HEK293 (cell line): ENCODE results near the gene NFXL1.

ENCODE experiments used
- ELK4 ChIP-seq: IDR thresholded peaks from 2 replicates; pipeline ENCODE4 v1.6.1; 2011; ENCODE audit warnings: mild to moderate bottlenecking, low read depth, low read length, borderline replicate concordance
- GFI1B ChIP-seq: fragments of 450-650 bp; formaldehyde crosslinking; IDR thresholded peaks from 2 replicates; pipeline ENCODE4 v1.5.1; 2016; ENCODE audit warnings: missing biosample characterization, missing genetic modification characterization
- GLI4 ChIP-seq: fragments of 450-650 bp; formaldehyde crosslinking; IDR thresholded peaks from 2 replicates; pipeline ENCODE4 v1.5.1; 2016; ENCODE audit warnings: missing biosample characterization, missing genetic modification characterization
- GLIS1 ChIP-seq: fragments of 450-650 bp; formaldehyde crosslinking; IDR thresholded peaks from 2 replicates; pipeline ENCODE4 v1.5.1; 2016; ENCODE audit warnings: missing biosample characterization, missing genetic modification characterization
- MZF1 ChIP-seq: fragments of 450-650 bp; formaldehyde crosslinking; IDR thresholded peaks from 2 replicates; pipeline ENCODE4 v1.5.1; 2017; ENCODE audit warnings: missing biosample characterization, missing genetic modification characterization, borderline replicate concordance
- TCF7L2 ChIP-seq: IDR thresholded peaks from 2 replicates; pipeline ENCODE4 v1.6.1; 2011; ENCODE audit warnings: low read depth, mild to moderate bottlenecking, inconsistent platforms, low read length, moderate library complexity, borderline replicate concordance
- ZBTB26 ChIP-seq: fragments of 450-650 bp; formaldehyde crosslinking; optimal IDR thresholded peaks from 2 replicates; pipeline ENCODE3; 2016; ENCODE audit warnings: missing biosample characterization, mild to moderate bottlenecking, missing genetic modification characterization
- ZBTB8A ChIP-seq: fragments of 450-650 bp; formaldehyde crosslinking; IDR thresholded peaks from 2 replicates; pipeline ENCODE4 v1.5.1; 2016; ENCODE audit warnings: missing biosample characterization, missing genetic modification characterization
- ZEB2 ChIP-seq: fragments of 450-650 bp; formaldehyde crosslinking; IDR thresholded peaks from 2 replicates; pipeline ENCODE4 v1.5.1; 2016; ENCODE audit warnings: missing biosample characterization, missing genetic modification characterization
- ZIC2 ChIP-seq: fragments of 450-650 bp; formaldehyde crosslinking; IDR thresholded peaks from 2 replicates; pipeline ENCODE4 v1.5.1; 2016; ENCODE audit warnings: missing biosample characterization, missing genetic modification characterization
- ZNF132 ChIP-seq: fragments of 450-650 bp; formaldehyde crosslinking; IDR thresholded peaks from 2 replicates; pipeline ENCODE4 v1.5.1; 2017; ENCODE audit warnings: missing biosample characterization, missing genetic modification characterization, borderline replicate concordance
- ZNF146 ChIP-seq: fragments of 450-650 bp; formaldehyde crosslinking; IDR thresholded peaks from 2 replicates; pipeline ENCODE4 v1.5.1; 2016; ENCODE audit warnings: missing biosample characterization, missing genetic modification characterization
- ZNF18 ChIP-seq: fragments of 450-650 bp; formaldehyde crosslinking; IDR thresholded peaks from 2 replicates; pipeline ENCODE4 v1.5.1; 2016; ENCODE audit warnings: missing biosample characterization, missing genetic modification characterization
- ZNF324 ChIP-seq: fragments of 450-650 bp; formaldehyde crosslinking; IDR thresholded peaks from 2 replicates; pipeline ENCODE4 v1.5.1; 2016; ENCODE audit warnings: missing biosample characterization, missing genetic modification characterization
- ZNF350 ChIP-seq: fragments of 450-650 bp; formaldehyde crosslinking; IDR thresholded peaks from 2 replicates; pipeline ENCODE4 v1.5.0; 2017; ENCODE audit warnings: missing biosample characterization, mild to moderate bottlenecking, missing genetic modification characterization
- ZNF391 ChIP-seq: fragments of 450-650 bp; formaldehyde crosslinking; IDR thresholded peaks from 2 replicates; pipeline ENCODE4 v1.5.1; 2016; ENCODE audit warnings: low read depth, missing biosample characterization, missing genetic modification characterization, borderline replicate concordance
- ZNF518A ChIP-seq: fragments of 450-650 bp; formaldehyde crosslinking; conservative IDR thresholded peaks from 2 replicates; pipeline ENCODE4 v1.5.1; 2016; ENCODE audit warnings: low read depth, missing biosample characterization, missing genetic modification characterization
- ZNF549 ChIP-seq: fragments of 450-650 bp; IDR thresholded peaks from 2 replicates; pipeline ENCODE4 v1.5.1; 2018; ENCODE audit warnings: missing biosample characterization, missing genetic modification characterization, mild to moderate bottlenecking, inconsistent platforms, moderate library complexity
- ZNF571 ChIP-seq: fragments of 450-650 bp; formaldehyde crosslinking; IDR thresholded peaks from 2 replicates; pipeline ENCODE4 v1.5.0; 2017; ENCODE audit warnings: missing biosample characterization, missing genetic modification characterization
- ZNF626 ChIP-seq: fragments of 450-650 bp; sonication (Bioruptor Pico); formaldehyde crosslinking; IDR thresholded peaks from 2 replicates; pipeline ENCODE4 v1.5.1; 2018; ENCODE audit warnings: missing biosample characterization, missing genetic modification characterization, inconsistent platforms
- ZNF645 ChIP-seq: fragments of 450-650 bp; formaldehyde crosslinking; IDR thresholded peaks from 2 replicates; pipeline ENCODE4; 2016; ENCODE audit warnings: missing biosample characterization, missing genetic modification characterization
- ZNF654 ChIP-seq: fragments of 450-650 bp; formaldehyde crosslinking; IDR thresholded peaks from 2 replicates; pipeline ENCODE4 v1.5.1; 2016; ENCODE audit warnings: low read depth, missing biosample characterization, missing genetic modification characterization
- ZNF704 ChIP-seq: fragments of 450-650 bp; formaldehyde crosslinking; IDR thresholded peaks from 2 replicates; pipeline ENCODE4 v1.5.1; 2016; ENCODE audit warnings: missing biosample characterization, missing genetic modification characterization
- ZNF707 ChIP-seq: fragments of 450-650 bp; formaldehyde crosslinking; IDR thresholded peaks from 2 replicates; pipeline ENCODE4 v1.5.1; 2016; ENCODE audit warnings: missing biosample characterization, missing genetic modification characterization
- ZSCAN16 ChIP-seq: fragments of 450-650 bp; formaldehyde crosslinking; IDR thresholded peaks from 2 replicates; pipeline ENCODE4 v1.5.1; 2016; ENCODE audit warnings: missing biosample characterization, missing genetic modification characterization
- ZSCAN18 ChIP-seq: fragments of 450-650 bp; formaldehyde crosslinking; IDR thresholded peaks from 2 replicates; pipeline ENCODE4 v1.5.1; 2016; ENCODE audit warnings: missing biosample characterization, missing genetic modification characterization

Gene NFXL1

GRCh38 chr4:47836641-47837093, 77.7 kb downstream of the NFXL1 start (continued):
- TF ChIP-seq ZNF707 (tag by site-specific recombination) = no peak
- TF ChIP-seq MZF1 = no peak
- TF ChIP-seq ZSCAN18 (tag by site-specific recombination) = no peak
- TF ChIP-seq ZNF132 = no peak
- TF ChIP-seq GFI1B = no peak
- no peak for TF ChIP-seq ZNF391 (tag by site-specific recombination)
- no peak for TF ChIP-seq ZNF626
- TF ChIP-seq ZNF645 (tag by site-specific recombination) = no peak
- no peak for TF ChIP-seq ZNF18 (tag by site-specific recombination)
- peak; percentile 54 for TF ChIP-seq ZBTB26 (tag by site-specific recombination)
- TF ChIP-seq ZIC2 = no peak
- peak; percentile 67 for TF ChIP-seq ZNF654
- no peak for TF ChIP-seq ZSCAN16 (tag by site-specific recombination)
- TF ChIP-seq GLIS1 (tag by site-specific recombination) = no peak; the same call in 1 of the 2 replicates
- no peak for TF ChIP-seq ZNF518A
- no peak for TF ChIP-seq ZNF324 (tag by site-specific recombination)
- TF ChIP-seq ZNF571 = no peak
- TF ChIP-seq ELK4 = no peak
- TF ChIP-seq TCF7L2 = no peak
- no peak for TF ChIP-seq ZNF146 (tag by site-specific recombination)
- no peak for TF ChIP-seq ZNF549 (tag by site-specific recombination)
- 0 out of 2 replicates have a peak, but pooled peaks have one; percentile 14 for TF ChIP-seq ZBTB8A (tag by site-specific recombination)
- no peak for TF ChIP-seq ZNF704 (tag by site-specific recombination)
- no peak for TF ChIP-seq ZNF350
- TF ChIP-seq ZEB2 (tag by site-specific recombination) = 0 out of 2 replicates have a peak, but pooled peaks have one; percentile 35
- no peak for TF ChIP-seq GLI4 (tag by site-specific recombination)
